Stimulated activated CD4-positive, alpha-beta T cell treated with anti-CD3 and anti-CD28 coated beads, Interleukin-2, amount 100 ng/mL, for 48 hours (primary cell): ENCODE results near the gene NUTF2.

Experiments used
- DNase-seq, 2 donors: peaks; one replicate each; pipeline ENCODE4 v3.0.0-alpha.2; 2020

Gene NUTF2

DNA sequence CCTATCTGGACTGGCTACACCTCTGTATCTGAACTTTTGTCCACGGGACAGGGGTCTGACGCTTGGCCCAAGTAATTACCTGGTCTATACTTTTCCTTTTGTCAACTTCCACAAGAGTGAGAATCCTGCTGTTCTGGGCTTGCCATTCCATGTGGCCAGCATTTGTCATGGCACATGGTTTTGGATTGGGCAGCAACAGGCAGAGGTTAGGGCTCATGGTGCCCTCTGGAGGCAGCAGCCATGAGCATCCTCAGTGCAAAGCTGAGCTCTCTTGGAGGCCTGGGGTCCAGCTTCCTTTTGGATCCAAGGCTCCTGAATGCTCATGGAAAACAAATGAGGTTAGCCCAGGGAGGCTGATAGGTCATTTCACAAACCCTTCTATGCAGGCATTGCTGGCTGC, 18.6 kb downstream of the NUTF2 start:
- no peak for DNase-seq

DNA sequence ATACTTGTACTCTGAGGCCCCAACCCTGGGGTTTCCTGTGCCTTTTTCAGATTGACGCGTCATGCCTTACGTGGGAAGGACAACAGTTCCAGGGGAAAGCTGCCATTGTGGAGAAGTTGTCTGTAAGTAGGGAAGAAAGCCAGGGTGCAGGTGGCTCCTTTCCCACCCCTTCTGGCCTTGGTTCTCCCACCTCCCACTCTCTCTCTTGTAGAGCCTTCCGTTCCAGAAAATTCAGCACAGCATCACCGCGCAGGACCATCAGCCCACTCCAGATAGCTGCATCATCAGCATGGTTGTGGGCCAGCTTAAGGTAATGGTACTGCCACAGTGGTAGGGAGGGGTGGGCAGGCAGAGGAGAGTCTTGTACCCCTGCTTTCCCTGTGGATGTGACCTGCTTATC, 21.6 kb downstream of the NUTF2 start:
- DNase-seq: no peak

DNA sequence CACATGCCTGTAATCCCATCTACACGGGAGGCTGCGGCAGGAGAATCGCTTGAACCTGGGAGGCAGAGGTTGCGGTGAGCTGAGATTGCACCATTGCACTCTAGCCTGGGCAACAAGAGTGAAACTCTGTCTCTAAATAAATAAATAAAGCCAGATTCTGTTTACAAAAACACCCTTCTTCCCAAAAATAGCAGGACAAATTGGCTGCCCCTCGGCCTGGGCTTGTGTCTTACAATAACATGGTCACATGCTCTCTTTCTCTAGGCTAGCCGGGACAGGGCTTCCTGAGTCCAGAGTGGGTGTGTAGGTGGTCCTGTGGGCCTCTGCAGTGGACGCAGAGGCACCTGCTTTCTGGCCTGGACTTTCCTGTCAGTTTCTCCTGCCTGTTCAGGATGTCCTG, 22.9 kb downstream of the NUTF2 start:
- no peak for DNase-seq

DNA sequence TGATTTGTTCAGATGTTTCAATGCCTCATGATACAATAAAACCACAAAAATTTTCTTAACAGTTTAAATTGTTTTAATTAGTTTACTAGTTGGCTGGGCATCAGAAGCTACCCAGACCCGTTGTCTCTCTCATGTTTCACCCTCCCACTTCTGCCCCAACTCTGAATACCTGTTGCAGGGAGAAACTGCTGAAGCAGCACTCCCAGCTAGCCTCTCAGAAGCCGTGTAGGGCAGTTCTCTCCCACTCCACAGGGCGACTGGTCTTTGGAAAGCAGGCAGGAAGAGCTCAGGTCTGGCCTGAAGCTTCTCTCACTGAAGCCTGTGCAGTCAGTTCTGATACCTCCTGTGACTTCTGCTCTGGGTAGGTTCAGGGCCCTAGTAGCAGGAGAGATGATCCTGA, 24.5 kb downstream of the NUTF2 start:
- no peak for DNase-seq

DNA sequence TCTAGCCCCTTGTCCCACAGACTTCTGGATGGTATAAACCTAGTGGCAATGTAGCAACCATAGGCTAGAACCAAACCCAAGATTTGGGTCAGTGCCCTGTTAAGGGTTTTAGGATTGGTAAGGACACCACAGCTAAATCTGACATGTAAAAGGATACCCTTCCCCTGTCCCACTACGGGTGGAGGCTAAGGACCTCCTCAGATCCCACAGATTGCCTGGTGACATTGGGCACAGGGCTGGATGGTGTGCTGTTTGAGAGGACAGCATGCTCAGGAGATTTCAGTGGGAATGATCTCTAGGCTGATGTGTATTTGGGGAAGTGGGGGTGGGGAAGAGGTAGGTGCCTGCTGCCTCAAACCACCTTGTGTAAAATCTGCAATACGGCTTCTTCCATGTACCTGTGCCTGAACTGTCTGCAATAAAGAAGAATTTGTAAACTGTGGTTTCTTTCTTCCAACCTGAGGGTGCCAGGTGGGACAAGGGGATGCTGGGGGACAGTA, 25.4 kb downstream of the NUTF2 start:
- DNase-seq: no peak

DNA sequence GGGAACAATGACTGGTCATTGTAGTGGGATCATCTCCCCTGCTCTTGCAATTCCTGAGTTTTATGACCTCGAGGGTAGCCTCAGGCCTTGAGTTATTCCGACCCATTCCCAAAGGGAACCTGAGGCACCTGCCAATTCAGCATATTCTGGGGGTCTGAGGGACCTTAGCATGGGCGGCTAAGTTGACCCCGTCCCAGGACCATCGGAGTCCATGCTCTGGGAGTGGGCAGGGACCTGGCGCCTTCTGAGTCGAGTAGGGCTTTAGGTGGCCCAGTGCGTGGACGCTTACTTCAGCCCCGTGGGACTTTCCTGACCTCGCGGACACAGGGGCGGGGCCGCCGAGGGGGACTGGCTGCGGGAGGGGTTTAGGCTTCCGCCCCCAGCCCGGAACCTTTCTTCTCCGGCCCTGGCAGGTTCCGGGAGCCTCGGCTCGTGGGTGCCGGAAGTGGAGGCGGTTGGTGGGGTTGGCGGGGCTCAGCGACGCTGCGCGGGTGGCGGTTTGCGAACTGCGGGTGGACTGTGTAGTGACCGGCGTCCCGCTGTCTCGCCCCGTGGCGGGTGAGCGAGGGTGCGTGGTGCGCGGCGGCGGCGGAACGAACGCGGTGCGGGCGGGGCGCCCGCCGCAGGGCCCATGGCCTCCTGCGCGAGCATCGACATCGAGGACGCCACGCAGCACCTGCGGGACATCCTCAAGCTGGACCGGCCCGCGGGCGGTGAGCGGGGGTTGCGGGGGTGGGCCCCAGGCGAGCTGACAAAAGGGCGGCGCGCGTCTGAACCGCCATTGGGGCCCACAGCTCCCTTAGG, 26.1 kb downstream of the NUTF2 start, which contains the start of gene EDC4:
TSS of gene EDC4 (plus strand) at position 422 of the 804 bp plus-strand sequence. CDS start at position 632, 210 bp downstream.
- DNase-seq: peak; percentile 90 to 92

DNA sequence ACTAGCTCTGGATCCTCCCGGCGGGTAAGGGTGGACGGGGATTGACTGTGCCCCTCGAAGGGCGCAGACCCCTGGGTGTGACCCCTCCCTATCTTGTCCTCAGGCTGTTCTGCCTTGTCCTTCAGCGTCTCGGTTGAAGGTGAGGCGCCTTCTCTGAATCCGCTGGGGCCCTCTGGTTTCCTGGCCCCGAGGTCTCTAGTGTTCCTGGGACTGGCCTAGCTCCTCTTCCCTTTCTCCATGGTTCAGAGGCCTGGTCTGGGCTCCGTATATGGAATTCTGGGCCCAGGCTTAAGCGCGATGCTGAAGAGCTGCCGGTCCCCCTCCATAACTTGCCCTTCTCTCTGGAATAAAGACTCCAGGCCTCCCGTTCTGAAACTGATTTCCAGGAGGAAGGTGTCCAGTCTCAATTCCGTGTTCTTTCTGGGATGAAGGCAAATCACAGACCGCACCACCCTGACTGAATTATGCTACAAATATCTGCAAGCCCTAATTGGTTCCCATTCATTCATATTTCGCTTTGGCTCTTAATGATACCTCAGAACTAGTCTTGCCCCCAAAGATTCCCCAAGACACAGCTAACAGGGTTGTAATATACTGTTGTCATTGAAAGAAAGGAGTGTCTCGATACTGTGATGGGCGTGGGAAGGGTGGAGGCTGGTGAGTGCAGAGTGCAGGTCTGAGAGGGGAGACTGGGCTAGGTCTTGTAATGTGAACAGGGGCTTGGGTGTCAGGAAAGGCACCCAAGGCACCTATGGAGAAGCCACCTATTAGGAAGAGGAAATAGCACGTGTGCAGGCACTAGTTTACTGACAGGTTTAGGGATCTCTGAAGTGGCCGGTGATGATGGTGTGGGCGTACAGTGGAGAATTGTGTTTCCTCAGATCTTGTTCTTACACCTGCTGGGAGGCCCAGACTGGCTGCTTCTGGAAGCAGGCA, 27.0 kb downstream of the NUTF2 start:
- DNase-seq: peak in 1 of 2 donors; percentile 13

DNA sequence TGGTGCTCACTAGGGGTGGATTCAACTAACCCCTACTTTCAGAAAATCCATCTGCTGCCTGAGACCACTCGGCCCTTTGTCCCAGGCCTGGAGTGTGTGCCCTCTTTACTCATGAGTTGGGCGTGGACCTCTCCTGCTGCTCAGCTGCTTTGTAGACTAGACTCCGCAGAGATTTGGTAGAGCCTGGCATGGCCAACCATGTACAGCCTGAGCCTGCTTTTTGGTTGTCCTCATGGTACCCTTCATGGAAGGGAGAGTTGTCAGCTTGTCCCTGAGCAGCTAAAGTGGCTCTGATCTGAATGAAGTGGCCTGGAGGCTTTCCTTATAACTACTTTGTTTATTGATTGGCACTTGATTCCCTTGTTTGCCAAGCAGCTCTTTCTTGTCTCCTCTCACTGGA, 27.6 kb downstream of the NUTF2 start:
- DNase-seq: no peak

DNA sequence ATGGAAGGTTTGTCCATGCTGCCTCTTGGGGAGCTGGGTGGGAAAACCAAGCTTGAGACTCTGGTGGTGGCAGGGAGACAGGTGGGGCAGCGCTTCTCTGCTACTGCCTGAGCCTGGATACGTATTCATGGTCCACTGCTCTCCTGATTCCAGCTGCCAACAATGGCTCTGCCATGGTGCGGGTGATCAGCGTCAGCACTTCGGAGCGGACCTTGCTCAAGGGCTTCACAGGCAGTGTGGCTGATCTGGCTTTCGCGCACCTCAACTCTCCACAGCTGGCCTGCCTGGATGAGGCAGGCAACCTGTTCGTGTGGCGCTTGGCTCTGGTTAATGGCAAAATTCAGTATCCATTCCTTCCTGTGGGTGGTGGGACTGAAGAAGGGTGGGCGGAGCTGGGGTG, 30.3 kb downstream of the NUTF2 start:
- no peak for DNase-seq

DNA sequence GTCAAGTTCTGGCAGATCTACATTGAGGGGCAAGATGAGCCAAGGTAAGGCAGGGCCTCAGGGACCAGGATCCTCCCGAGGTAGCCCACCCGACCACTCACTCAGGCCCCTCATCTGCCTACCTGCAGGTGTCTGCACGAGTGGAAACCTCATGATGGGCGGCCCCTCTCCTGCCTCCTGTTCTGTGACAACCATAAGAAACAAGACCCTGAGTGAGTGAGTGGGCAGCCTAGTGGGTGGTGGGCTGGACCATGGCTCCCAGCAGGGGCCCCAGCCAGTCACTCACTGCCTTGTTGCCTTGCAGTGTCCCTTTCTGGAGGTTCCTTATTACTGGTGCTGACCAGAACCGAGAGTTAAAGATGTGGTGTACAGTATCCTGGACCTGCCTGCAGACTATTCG, 31.5 kb downstream of the NUTF2 start:
- no peak for DNase-seq

DNA sequence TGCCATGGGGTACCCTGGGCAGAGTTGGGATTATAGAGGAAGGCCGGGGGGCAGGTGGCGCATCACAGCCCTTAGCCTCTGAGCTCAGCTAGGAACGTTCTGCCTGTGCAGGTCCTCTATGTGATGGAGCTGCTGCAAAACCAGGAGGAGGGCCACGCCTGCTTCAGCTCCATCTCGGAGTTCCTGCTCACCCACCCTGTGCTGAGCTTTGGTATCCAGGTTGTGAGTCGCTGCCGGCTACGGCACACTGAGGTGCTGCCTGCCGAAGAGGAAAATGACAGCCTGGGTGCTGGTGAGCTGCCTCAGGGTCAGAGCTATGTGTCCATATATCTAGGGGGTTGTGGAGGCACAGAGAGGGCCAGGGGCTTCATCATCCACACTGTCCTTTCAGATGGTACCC, 32.1 kb downstream of the NUTF2 start:
- DNase-seq: no peak

DNA sequence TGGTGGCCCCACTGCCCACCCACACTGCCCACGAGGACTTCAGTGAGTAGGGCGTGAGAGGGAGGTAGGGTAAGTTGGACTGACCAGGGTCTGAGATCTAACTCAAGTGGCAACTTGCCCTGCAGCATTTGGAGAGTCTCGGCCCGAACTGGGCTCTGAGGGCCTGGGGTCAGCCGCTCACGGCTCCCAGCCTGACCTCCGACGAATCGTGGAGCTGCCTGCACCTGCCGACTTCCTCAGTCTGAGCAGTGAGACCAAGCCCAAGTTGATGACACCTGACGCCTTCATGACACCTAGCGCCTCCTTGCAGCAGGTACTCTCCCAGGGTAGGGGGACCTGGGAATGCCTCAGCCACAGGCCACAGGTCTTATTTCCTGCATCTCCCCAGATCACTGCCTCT, 32.7 kb downstream of the NUTF2 start:
- DNase-seq: no peak

DNA sequence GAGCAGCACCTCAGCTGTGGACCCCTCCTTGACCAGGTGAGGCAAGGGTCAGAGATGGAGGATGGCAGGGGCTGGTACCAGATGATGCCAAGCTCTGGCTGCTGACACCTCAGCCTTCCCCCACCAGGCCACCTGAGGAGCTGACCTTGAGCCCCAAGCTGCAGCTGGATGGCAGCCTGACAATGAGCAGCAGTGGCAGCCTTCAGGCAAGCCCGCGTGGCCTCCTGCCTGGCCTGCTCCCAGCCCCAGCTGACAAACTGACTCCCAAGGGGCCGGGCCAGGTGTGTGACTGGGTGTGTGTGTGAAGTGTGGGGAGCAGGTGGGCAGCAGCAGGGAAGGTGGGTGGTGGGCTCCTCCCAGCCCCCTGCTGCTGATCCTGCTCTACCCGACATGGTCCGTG, 33.2 kb downstream of the NUTF2 start:
- DNase-seq: no peak

DNA sequence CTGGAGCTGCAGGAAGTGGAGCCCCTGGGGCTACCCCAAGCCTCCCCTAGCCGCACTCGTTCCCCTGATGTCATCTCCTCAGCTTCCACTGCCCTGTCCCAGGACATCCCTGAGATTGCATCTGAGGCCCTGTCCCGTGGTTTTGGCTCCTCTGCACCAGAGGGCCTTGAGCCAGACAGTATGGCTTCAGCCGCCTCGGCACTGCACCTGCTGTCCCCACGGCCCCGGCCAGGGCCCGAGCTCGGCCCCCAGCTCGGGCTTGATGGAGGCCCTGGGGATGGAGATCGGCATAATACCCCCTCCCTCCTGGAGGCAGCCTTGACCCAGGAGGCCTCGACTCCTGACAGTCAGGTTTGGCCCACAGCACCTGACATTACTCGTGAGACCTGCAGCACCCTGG, 33.9 kb downstream of the NUTF2 start:
- DNase-seq: no peak

DNA sequence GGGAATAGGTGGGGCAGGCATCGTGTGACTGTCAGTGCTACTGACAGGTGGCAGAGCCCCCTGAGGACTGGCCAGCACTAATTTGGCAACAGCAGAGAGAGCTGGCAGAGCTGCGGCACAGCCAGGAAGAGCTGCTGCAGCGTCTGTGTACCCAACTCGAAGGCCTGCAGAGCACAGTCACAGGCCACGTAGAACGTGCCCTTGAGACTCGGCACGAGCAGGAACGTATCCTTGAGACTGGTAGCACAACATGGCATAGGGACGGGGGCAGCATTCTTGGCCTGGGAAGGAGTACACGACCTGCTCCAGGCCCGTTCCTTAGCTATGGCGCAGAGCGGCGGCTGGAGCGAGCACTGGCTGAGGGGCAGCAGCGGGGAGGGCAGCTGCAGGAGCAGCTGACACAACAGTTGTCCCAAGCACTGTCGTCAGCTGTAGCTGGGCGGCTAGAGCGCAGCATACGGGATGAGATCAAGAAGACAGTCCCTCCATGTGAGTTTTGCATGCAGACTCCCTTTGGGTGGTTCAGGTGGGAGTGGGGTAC, 35.0 kb downstream of the NUTF2 start:
- no peak for DNase-seq

DNA sequence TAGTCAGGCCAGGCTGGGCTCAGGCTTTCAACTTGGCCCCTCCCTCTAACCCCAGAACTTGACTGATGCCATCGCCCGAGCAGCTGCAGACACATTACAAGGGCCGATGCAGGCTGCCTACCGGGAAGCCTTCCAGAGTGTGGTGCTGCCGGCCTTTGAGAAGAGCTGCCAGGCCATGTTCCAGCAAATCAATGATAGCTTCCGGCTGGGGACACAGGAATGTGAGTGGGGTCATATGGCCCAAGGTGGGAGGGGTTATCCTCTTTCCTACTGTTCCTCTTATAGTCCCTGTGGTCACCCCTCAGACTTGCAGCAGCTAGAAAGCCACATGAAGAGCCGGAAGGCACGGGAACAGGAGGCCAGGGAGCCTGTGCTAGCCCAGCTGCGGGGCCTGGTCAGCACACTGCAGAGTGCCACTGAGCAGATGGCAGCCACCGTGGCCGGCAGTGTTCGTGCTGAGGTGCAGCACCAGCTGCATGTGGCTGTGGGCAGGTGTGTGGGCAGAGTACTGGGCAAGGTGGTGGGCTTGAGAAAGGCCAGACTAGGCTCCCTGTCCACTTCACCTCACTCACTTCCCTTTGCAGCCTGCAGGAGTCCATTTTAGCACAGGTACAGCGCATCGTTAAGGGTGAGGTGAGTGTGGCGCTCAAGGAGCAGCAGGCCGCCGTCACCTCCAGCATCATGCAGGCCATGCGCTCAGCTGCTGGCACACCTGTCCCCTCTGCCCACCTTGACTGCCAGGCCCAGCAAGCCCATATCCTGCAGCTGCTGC, 35.8 kb downstream of the NUTF2 start:
- DNase-seq: no peak

DNA sequence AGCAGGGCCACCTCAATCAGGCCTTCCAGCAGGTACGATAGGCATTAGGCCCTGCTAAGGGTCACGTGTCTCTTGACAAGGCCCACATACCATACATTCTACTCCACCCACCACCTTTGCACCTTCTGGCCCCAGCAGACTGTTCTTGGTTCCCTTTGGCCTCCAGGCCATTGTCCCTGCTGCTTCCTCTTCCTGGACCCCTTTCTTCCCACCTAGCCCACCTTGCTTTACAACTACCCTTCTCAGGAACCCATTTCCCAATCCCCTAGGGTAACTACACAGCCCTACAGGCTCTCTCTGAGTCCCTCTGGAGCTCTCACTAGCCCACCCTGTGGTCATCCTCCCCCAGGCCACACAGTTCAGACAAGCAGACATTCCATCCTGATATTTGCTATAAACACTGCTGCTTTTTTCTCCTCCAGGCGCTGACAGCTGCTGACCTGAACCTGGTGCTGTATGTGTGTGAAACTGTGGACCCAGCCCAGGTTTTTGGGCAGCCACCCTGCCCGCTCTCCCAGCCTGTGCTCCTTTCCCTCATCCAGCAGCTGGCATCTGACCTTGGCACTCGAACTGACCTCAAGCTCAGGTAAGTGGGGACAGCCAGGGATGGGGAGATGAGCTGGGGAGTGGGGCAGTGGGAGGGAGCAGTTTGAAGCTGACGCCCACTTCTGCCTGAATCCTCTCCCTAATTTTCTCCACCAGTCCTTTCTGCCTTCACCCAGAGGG, 36.6 kb downstream of the NUTF2 start:
- no peak for DNase-seq

DNA sequence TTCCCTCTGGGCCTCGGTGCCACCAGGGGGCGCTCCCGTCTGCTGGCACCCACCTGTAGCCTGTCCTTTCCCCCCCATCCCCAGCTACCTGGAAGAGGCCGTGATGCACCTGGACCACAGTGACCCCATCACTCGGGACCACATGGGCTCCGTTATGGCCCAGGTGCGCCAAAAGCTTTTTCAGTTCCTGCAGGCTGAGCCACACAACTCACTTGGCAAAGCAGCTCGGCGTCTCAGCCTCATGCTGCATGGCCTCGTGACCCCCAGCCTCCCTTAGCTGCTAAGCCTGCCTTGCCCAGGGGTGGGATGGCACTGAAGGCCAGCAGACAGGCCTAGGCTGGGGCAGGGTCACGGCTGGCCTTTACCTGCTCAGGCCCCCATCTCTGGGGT, 37.1 kb downstream of the NUTF2 start:
- peak; percentile 65 to 75 for DNase-seq

DNA sequence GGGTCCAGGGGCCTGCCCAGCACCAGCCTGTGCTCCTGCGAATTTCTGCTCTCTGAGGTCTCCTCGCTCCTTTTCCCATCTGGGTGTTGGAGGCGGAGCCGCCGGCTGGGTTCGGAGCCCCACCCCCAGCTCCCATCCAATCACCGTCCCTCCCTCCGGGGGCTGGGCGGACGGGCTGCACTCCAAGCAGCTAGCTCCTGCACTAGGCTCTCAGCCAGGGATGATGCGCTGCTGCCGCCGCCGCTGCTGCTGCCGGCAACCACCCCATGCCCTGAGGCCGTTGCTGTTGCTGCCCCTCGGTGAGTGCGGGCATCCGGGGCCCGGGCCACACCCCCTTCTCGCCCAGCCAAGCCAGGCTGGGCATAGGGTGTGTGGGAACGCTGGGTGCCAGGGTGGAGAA, 38.0 kb downstream of the NUTF2 start, which contains the start of gene NRN1L:
TSS of gene NRN1L (plus strand) at position 202 of the 400 bp plus-strand sequence. CDS start at position 221, 19 bp downstream.
- DNase-seq: no peak

DNA sequence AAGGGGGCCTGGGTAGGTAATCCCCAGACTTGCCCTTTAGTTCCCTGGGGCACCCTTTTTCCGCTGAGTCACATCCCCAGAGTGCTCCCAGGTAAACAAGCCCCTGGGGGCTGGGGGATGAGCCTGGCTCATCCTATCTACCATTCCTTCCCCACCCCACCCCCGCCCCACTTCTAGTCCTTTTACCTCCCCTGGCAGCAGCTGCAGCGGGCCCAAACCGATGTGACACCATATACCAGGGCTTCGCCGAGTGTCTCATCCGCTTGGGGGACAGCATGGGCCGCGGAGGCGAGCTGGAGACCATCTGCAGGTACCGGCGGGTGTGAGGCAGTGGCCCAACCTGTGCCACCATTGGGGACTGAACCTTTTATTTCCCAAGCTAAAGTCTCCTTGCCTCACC, 38.8 kb downstream of the NUTF2 start:
- DNase-seq: no peak

DNA sequence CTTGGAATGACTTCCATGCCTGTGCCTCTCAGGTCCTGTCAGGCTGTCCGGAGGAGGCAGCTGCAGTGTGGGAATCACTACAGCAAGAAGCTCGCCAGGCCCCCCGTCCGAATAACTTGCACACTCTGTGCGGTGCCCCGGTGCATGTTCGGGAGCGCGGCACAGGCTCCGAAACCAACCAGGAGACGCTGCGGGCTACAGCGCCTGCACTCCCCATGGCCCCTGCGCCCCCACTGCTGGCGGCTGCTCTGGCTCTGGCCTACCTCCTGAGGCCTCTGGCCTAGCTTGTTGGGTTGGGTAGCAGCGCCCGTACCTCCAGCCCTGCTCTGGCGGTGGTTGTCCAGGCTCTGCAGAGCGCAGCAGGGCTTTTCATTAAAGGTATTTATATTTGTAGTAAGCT, 39.2 kb downstream of the NUTF2 start:
- no peak for DNase-seq

DNA sequence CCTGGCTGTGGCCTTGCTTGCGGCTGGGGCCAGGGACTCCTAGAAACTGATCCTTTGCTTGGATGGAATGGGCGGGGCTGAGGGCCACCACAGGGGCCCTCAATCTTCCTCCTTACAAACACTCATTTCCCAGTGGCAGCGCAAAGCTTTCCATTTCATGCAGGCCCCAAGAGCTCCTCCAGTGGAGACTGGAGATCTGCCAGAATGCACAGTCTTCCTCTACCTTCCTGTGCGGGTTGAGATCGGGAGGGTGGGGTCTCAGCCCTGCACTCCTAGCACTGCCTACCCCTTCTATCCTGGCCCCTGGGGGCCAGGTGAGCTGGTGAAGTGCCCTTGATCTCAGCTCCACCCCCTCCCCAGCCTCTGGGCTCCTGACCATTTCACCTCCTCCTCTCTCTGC, 39.7 kb downstream of the NUTF2 start:
- DNase-seq: no peak
